ENCODE results near the gene ZNF41. TPM values are rescaled to one million over a fixed set of nuclear protein-coding genes. Genes with fewer than 3 reads are reported as not detected.

Gene ZNF41
- total and polyA plus RNA-seq, 2 of the 13 experiments (the other 11 are each of a cell fraction or from before 2014, with no cell fraction given), result 2.3 to 3.9 TPM

DNA sequence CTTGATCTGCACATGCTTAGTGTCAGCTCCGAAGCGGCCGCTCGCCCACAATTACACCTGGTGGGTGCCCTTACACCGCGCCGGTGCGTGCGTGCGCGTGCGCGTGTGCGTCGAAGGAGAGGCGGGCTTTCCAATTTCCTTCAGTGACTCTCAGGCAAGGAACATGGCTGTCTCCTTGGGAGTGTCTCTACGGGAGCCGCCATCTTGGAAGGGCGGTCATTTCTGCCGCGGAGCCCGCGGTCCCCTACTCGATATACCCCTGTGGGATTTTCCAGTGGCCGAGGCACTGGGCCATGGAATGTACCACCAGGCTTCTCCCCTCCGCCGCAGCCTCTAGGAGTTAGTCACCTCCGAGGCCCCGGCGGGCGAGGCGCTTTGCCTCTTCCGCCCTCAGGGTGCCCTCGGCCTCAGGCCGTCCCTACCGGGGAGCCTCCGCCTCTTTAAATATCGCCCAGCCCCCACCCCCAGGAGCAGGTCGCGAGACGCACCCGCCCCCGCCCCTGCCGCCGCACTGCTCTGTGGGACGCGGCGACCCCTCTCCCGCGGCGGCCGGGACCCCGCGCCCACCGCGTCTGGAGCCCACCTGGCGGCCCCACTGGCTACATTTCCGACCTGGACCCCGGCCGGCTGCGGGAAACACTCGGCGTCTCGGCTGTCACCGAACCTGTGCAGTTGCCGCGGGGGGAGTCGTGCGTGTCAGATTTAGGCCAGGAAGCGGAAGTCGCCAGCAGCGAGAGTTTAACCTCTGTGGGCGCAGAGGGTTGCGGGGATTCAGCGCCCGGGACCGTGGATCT is at the start of gene ZNF41 (continued):
- TF ChIP-seq, protein P1, sequence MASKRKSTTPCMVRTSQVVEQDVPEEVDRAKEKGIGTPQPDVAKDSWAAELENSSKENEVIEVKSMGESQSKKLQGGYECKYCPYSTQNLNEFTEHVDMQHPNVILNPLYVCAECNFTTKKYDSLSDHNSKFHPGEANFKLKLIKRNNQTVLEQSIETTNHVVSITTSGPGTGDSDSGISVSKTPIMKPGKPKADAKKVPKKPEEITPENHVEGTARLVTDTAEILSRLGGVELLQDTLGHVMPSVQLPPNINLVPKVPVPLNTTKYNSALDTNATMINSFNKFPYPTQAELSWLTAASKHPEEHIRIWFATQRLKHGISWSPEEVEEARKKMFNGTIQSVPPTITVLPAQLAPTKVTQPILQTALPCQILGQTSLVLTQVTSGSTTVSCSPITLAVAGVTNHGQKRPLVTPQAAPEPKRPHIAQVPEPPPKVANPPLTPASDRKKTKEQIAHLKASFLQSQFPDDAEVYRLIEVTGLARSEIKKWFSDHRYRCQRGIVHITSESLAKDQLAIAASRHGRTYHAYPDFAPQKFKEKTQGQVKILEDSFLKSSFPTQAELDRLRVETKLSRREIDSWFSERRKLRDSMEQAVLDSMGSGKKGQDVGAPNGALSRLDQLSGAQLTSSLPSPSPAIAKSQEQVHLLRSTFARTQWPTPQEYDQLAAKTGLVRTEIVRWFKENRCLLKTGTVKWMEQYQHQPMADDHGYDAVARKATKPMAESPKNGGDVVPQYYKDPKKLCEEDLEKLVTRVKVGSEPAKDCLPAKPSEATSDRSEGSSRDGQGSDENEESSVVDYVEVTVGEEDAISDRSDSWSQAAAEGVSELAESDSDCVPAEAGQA (IDR thresholded peaks at IDR 0.05; ENCODE audit: low read depth), result peak; percentile 72
- TF ChIP-seq, protein P1 (CRISPR knock-in tag; IDR thresholded peaks at IDR 0.05; ENCODE audit: borderline replicate concordance), result no peak
- TF ChIP-seq HDAC1 (CRISPR knock-in tag; IDR thresholded peaks at IDR 0.05) (peak; percentile 50; the same call in 1 of the 2 replicates), TBL1XR1 (IDR thresholded peaks at IDR 0.05; ENCODE audit: borderline replicate concordance, low read length, partially characterized antibody) (no peak), DMAP1 (CRISPR knock-in tag; IDR thresholded peaks at IDR 0.05) (peak; percentile 33; the same call in 1 of the 2 replicates), NR1H2 (CRISPR knock-in tag; IDR thresholded peaks at IDR 0.05; ENCODE audit: borderline replicate concordance, low read depth) (no peak), ZNF816 (CRISPR knock-in tag; IDR thresholded peaks at IDR 0.05; ENCODE audit: borderline replicate concordance) (no peak), ELF1 (CRISPR knock-in tag; IDR thresholded peaks at IDR 0.05) (0 out of 2 replicates have a peak, but pooled peaks have one; percentile 33), ZFP37 (CRISPR knock-in tag; IDR thresholded peaks at IDR 0.05; ENCODE audit: borderline replicate concordance) (no peak), NFE2L1 (CRISPR knock-in tag; IDR thresholded peaks at IDR 0.05; ENCODE audit: borderline replicate concordance) (no peak), KAT8 (CRISPR knock-in tag; IDR thresholded peaks at IDR 0.05) (peak; percentile 62; the same call in 1 of the 2 replicates), TAF1 (CRISPR knock-in tag; IDR thresholded peaks at IDR 0.05) (peak; percentile 58), RXRB (CRISPR knock-in tag; IDR thresholded peaks at IDR 0.05; ENCODE audit: borderline replicate concordance) (no peak), MTF1 (CRISPR knock-in tag; IDR thresholded peaks at IDR 0.05) (no peak), HNRNPK (IDR thresholded peaks at IDR 0.05; ENCODE audit: low read depth, low read length, poor library complexity, severe bottlenecking) (peak; percentile 22)
- TF ChIP-seq, protein P2, sequence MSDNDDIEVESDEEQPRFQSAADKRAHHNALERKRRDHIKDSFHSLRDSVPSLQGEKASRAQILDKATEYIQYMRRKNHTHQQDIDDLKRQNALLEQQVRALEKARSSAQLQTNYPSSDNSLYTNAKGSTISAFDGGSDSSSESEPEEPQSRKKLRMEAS (IDR thresholded peaks at IDR 0.05), result peak; percentile 41
- TF ChIP-seq, protein P3, sequence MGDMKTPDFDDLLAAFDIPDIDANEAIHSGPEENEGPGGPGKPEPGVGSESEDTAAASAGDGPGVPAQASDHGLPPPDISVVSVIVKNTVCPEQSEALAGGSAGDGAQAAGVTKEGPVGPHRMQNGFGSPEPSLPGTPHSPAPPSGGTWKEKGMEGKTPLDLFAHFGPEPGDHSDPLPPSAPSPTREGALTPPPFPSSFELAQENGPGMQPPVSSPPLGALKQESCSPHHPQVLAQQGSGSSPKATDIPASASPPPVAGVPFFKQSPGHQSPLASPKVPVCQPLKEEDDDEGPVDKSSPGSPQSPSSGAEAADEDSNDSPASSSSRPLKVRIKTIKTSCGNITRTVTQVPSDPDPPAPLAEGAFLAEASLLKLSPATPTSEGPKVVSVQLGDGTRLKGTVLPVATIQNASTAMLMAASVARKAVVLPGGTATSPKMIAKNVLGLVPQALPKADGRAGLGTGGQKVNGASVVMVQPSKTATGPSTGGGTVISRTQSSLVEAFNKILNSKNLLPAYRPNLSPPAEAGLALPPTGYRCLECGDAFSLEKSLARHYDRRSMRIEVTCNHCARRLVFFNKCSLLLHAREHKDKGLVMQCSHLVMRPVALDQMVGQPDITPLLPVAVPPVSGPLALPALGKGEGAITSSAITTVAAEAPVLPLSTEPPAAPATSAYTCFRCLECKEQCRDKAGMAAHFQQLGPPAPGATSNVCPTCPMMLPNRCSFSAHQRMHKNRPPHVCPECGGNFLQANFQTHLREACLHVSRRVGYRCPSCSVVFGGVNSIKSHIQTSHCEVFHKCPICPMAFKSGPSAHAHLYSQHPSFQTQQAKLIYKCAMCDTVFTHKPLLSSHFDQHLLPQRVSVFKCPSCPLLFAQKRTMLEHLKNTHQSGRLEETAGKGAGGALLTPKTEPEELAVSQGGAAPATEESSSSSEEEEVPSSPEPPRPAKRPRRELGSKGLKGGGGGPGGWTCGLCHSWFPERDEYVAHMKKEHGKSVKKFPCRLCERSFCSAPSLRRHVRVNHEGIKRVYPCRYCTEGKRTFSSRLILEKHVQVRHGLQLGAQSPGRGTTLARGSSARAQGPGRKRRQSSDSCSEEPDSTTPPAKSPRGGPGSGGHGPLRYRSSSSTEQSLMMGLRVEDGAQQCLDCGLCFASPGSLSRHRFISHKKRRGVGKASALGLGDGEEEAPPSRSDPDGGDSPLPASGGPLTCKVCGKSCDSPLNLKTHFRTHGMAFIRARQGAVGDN (CRISPR knock-in tag; IDR thresholded peaks at IDR 0.05), result peak; percentile 63
- TF ChIP-seq, protein P4, sequence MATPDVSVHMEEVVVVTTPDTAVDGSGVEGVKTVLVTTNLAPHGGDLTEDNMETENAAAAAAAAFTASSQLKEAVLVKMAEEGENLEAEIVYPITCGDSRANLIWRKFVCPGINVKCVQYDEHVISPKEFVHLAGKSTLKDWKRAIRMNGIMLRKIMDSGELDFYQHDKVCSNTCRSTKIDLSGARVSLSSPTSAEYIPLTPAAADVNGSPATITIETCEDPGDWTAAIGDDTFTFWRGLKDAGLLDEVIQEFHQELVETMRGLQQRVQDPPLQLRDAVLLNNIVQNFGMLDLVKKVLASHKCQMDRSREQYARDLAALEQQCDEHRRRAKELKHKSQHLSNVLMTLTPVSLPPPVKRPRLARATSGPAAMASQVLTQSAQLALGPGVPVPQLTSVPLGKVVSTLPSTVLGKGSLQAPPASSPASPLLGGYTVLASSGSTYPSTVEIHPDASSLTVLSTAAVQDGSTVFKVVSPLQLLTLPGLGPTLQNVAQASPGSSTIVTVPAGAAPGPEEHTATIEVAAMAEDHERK (CRISPR knock-in tag; IDR thresholded peaks at IDR 0.05; ENCODE audit: low read depth), result peak; percentile 74
